MM.1S (cell line): Measurements from ENCODE around the gene HIF1A.

Experiments used
- CTCF ChIP-seq: fragments of 300-600 bp; sonication (generic); IDR thresholded peaks from 2 replicates; pipeline ENCODE4 v1.5.1; 2016; ENCODE audit warnings: antibody characterized with exemption, low read length, mixed read lengths
- EZH2 ChIP-seq: fragments of 300-600 bp; sonication (generic); optimal IDR thresholded peaks from 2 replicates; pipeline ENCODE3; 2017; ENCODE audit warnings: low read depth, mild to moderate bottlenecking, antibody characterized with exemption, low read length, mixed read lengths

DNA sequence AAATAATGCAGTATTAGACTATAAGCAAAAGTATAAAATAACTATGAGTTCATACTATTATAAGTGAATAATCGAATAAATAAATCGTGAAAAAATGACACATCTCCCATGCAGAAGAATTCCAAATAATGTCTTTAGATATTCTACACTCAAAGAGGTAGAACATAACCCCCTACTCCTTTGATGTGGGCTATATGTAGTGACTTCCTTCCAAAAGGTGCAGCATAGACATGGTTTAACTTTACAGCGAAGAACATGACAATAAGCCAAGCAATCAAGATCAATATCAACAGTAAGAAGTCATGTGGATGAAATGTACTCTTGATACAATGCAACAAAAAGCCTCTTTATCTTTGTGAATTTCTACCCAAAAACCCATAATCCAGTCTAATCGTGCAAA lies 46.0 kb upstream of the HIF1A start:
- TF ChIP-seq CTCF: no peak
- no peak for TF ChIP-seq EZH2
